Ascending aorta (tissue), 2 donors: ENCODE measurements around the gene SEPHS1. TPM values are rescaled to one million over a fixed set of nuclear protein-coding genes. Genes with fewer than 3 reads are reported as not detected.
"Not testable (repeated sequence)": the region's sequence is repeated elsewhere in the genome, so short reads cannot be mapped to it uniquely, and the experiment has no call there.

Experiments
- DNase-seq, 2 donors: peaks; one replicate each; pipeline ENCODE4 v3.0.0-alpha.2; 2019; ENCODE audit warnings: low spot score in 2 of 2
- H3K27ac ChIP-seq, 2 donors: fragments of 200-600 bp; sonication (generic); one replicate each; pipeline ENCODE4 v1.5.1; 2016 to 2017; ENCODE audit warnings: mild to moderate bottlenecking in 1 of 2
- H3K27me3 ChIP-seq: fragments of 200-600 bp; sonication (generic); one replicate; pipeline ENCODE4 v1.5.1; 2017
- H3K36me3 ChIP-seq, 2 donors: fragments of 200-600 bp; sonication (generic); one replicate each; pipeline ENCODE4 v1.5.1; 2016
- H3K4me1 ChIP-seq, 2 donors: fragments of 200-600 bp; sonication (generic); one replicate each; pipeline ENCODE4 v1.5.1; 2016 to 2017; ENCODE audit warnings: mild to moderate bottlenecking in 1 of 2
- H3K4me3 ChIP-seq, 2 donors: fragments of 200-600 bp; sonication (generic); one replicate each; pipeline ENCODE4 v1.5.1; 2016 to 2017; ENCODE audit warnings: mild to moderate bottlenecking in 1 of 2
- H3K9me3 ChIP-seq, 2 donors: fragments of 200-600 bp; sonication (generic); one replicate each; pipeline ENCODE4 v1.5.1; 2016
- intact Hi-C: fragments of 100-400 bp; cut with DNase I; formaldehyde crosslinking; loops from one replicate; pipeline ENCODE4 v1.15.1; 2023
- total RNA-seq: library from RNA; depleted of rRNA; stranded (reverse); fragments of >200 nt; gene quantifications from one replicate; pipeline ENCODE4 v1.1.0, GENCODE V29; 2016
- TF ChIP-seq, protein P1 (sequence below), 3 experiments: fragments of 200-600 bp in 2 of 3; fragments of 450-650 bp in 1 of 3; sonication (generic) in 2 of 3; IDR thresholded peaks; one replicate each; pipeline ENCODE4 v1.5.1; 2016 to 2019; ENCODE audit warnings: antibody characterized with exemption in 3 of 3, mild to moderate bottlenecking in 1 of 3, moderate library complexity in 1 of 3

SEPHS1 gene
- total RNA-seq, 1 donor from 2014 or later: 20.3 TPM

DNA sequence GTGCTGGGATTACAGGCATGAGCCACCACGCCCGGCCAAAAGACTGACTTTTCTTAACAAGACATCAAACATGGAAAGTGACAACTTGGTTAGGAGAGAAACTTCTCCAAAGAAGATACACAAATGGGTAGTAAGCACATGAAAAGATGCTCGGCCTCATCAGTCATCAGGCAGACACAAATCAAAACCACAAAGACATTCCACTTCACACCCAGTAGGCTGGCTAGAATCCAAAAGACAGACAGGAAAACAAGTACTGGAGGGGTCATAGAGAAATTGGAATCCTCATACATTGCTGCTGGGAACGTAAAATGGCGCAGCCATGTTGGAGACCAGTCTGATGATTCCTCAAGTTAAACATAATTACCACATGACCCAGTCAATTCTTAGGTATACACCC is 16.4 kb downstream of the SEPHS1 start:
- TF ChIP-seq, protein P1, sequence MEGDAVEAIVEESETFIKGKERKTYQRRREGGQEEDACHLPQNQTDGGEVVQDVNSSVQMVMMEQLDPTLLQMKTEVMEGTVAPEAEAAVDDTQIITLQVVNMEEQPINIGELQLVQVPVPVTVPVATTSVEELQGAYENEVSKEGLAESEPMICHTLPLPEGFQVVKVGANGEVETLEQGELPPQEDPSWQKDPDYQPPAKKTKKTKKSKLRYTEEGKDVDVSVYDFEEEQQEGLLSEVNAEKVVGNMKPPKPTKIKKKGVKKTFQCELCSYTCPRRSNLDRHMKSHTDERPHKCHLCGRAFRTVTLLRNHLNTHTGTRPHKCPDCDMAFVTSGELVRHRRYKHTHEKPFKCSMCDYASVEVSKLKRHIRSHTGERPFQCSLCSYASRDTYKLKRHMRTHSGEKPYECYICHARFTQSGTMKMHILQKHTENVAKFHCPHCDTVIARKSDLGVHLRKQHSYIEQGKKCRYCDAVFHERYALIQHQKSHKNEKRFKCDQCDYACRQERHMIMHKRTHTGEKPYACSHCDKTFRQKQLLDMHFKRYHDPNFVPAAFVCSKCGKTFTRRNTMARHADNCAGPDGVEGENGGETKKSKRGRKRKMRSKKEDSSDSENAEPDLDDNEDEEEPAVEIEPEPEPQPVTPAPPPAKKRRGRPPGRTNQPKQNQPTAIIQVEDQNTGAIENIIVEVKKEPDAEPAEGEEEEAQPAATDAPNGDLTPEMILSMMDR (IDR thresholded peaks at IDR 0.05): no peak
- Histone ChIP-seq H3K36me3 (peaks cover 76 to 80% of the 10 kb centered on the region in 2 donors), H3K4me1 (no peaks in the 10 kb centered on the region), H3K4me3 (no peak overlapping the region), H3K27ac (no peak overlapping the region), H3K27me3 (no peaks in the 10 kb centered on the region), H3K9me3 (no peaks in the 10 kb centered on the region)
- intact Hi-C loops: no loop called here
- DNase-seq: no peak

DNA sequence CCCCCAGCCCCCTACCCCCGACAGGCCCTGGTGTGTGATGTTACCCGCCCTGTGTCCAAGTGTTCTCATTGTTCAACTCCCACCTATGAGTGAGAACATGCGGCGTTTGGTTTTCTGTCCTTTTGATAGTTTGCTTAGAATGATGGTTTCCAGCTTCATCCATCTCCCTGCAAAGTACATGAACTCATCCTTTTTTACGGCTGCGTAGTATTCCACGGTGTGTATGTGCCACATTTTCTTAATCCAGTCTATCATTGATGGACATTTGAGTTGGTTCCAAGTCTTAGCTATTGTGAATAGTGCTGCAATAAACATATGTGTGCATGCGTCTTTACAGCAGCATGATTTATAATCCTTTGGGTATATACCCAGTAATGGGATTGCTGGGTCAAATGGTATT is 17.1 kb downstream of the SEPHS1 start:
- DNase-seq, H3K9me3 ChIP-seq, H3K4me1 ChIP-seq, H3K27me3 ChIP-seq, H3K27ac ChIP-seq, intact Hi-C loops, H3K4me3 ChIP-seq: not testable (repeated sequence)
- H3K36me3 ChIP-seq: peaks cover 80% of the 10 kb centered on the region in 2 donors

DNA sequence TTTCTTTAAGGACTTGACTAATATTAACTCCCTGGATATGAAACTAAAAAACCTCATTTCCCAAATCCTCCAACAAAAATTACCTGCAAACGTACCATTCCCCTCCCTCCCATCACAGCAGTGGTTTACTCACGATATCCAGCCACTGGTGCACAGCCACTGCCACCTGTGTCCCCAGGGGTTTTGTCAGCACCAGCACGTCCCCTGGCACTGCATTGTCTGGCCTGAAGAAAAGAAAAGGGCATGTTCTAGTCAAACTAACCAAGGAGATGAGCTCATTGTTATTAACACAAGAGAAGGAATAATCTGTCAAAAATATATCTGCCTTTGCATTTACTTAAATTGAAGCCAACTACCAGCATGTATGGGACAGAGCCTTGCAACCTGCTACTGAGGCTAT is 18.5 kb downstream of the SEPHS1 start:
- H3K9me3 ChIP-seq: no peaks in the 10 kb centered on the region
- TF ChIP-seq, protein P1 (IDR thresholded peaks at IDR 0.05): no peak
- H3K4me3 ChIP-seq: no peak overlapping the region
- peaks cover 81% of the 10 kb centered on the region in 2 donors for H3K36me3 ChIP-seq
- intact Hi-C loops: no loop called here
- DNase-seq: no peak
- H3K27me3 ChIP-seq: no peaks in the 10 kb centered on the region
- H3K4me1 ChIP-seq: no peaks in the 10 kb centered on the region
- H3K27ac ChIP-seq: no peak overlapping the region

DNA sequence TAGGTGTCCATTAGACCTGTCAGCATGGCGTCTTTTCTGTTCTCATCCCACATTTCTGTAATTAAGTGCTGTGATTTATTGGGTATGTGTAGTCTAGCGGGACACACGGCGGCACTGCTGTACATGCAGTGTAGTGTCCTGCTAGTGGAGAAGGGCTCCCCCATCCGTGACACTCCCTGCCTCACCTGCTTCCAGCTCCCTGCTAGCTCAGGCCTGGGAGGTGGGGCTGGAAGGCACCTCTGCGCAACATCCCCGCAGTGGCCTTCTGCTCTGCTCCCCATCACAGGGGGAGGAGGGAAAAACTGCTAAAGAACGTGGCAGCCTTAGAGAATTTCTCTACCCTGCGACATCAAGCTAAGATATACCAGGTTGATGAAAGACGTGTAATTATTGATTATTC is 19.5 kb downstream of the SEPHS1 start:
- Histone ChIP-seq H3K9me3 (no peaks in the 10 kb centered on the region), H3K27ac (no peak overlapping the region), H3K36me3 (peaks cover 73 to 78% of the 10 kb centered on the region in 2 donors), H3K4me1 (no peaks in the 10 kb centered on the region), H3K4me3 (no peak overlapping the region), H3K27me3 (no peaks in the 10 kb centered on the region)
- TF ChIP-seq, protein P1 (IDR thresholded peaks at IDR 0.05): no peak
- intact Hi-C loops: no loop called here
- no peak for DNase-seq

DNA sequence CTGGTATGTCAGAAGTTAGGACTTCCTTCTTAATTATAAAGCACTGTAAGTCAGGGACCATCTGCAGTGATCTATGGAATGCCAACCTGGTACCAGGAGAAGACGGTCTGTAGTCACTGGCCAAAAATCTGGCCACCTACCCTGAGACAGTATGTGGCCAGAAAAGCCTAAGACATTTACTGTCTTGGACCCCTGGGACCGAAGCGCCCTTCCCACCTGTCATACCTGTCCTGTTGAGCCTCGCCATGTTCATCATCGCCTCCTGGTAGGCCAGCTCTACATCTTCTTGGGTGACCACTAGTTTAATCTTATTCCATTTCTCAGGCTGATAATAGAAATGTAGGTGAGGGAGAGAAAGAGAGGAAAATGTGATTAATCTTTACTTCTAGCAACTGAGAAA is 20.0 kb downstream of the SEPHS1 start:
- Histone ChIP-seq H3K27me3 (no peaks in the 10 kb centered on the region), H3K4me3 (no peak overlapping the region), H3K27ac (no peak overlapping the region), H3K9me3 (no peaks in the 10 kb centered on the region), H3K36me3 (peaks cover 69 to 76% of the 10 kb centered on the region in 2 donors), H3K4me1 (no peaks in the 10 kb centered on the region)
- no peak for DNase-seq
- intact Hi-C loops: no loop called here
- TF ChIP-seq, protein P1 (IDR thresholded peaks at IDR 0.05): no peak

DNA sequence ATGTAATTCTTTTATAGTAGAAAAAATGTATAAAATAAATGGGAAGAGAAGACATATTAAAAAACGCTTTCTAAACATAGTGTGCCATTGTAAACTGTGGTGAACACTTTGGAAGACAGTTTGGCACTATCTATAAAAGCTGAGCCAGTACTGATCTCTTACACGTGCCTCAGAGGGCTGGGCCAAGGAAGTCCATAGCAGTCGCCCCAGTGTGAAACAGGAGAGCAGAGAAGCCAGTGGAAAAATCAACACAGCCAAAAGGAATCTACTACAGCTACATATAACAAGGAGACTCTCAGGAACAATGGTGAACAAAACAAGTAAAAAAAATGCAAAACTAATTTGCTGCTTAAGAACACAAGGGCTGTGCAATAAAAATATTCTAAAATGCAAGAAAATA is 20.6 kb downstream of the SEPHS1 start:
- TF ChIP-seq, protein P1 (IDR thresholded peaks at IDR 0.05): no peak
- DNase-seq: no peak
- no peaks in the 10 kb centered on the region for H3K9me3 ChIP-seq
- intact Hi-C loops: no loop called here
- H3K4me3 ChIP-seq: no peak overlapping the region
- H3K27me3 ChIP-seq: no peaks in the 10 kb centered on the region
- H3K4me1 ChIP-seq: no peaks in the 10 kb centered on the region
- peaks cover 69 to 76% of the 10 kb centered on the region in 2 donors for H3K36me3 ChIP-seq
- H3K27ac ChIP-seq: no peak overlapping the region
